Peyer's patch (tissue), 4 donors: ENCODE measurements around the gene ATG4D.

Experiments used
- POLR2A ChIP-seq, 2 donors: fragments of 450-650 bp; IDR thresholded peaks; one replicate each; pipeline ENCODE4 v1.5.1; 2017; ENCODE audit warnings: antibody characterized with exemption in 2 of 2, mild to moderate bottlenecking in 2 of 2, moderate library complexity in 2 of 2
- TF ChIP-seq, protein P1 (sequence below), 6 experiments: fragments of 450-650 bp in 4 of 6; fragments of 200-600 bp in 2 of 6; sonication (generic) in 1 of 6; IDR thresholded peaks; one replicate each; pipeline ENCODE4 v1.5.1; 2017 to 2019; ENCODE audit warnings: antibody characterized with exemption in 6 of 6, mild to moderate bottlenecking in 3 of 6, moderate library complexity in 1 of 6

DNA sequence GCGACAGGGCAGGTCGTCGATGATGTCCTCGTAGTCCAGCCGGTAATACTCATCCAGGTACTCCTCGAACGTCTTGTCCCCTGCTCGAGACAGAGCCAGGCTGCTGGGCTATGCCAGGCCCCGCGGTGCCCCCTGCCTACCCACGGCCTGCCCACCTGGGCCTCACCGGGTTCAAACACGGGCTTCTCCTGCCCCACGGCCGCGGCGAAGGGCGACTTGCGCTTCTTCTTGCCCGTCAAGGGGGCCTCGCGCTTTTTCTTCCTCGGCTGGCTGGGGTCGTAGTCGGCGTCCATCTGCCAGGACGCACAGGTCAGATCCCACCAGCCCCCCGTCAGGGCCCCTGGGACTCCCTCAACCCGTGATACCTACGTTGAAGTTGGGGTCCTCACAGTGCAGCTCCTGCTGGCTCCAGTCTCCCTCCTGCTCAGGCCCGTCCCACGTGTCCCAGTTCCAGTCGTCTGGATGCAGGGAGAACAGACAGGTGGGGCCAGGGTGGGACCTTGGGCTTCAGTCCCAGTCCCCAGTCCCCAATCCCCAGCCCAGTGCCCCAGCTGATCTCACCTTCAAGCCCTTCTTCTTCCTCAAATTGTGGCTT is 14.0 kb downstream of the ATG4D start:
- TF ChIP-seq, protein P1, sequence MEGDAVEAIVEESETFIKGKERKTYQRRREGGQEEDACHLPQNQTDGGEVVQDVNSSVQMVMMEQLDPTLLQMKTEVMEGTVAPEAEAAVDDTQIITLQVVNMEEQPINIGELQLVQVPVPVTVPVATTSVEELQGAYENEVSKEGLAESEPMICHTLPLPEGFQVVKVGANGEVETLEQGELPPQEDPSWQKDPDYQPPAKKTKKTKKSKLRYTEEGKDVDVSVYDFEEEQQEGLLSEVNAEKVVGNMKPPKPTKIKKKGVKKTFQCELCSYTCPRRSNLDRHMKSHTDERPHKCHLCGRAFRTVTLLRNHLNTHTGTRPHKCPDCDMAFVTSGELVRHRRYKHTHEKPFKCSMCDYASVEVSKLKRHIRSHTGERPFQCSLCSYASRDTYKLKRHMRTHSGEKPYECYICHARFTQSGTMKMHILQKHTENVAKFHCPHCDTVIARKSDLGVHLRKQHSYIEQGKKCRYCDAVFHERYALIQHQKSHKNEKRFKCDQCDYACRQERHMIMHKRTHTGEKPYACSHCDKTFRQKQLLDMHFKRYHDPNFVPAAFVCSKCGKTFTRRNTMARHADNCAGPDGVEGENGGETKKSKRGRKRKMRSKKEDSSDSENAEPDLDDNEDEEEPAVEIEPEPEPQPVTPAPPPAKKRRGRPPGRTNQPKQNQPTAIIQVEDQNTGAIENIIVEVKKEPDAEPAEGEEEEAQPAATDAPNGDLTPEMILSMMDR (IDR thresholded peaks at IDR 0.05), result no peak
- TF ChIP-seq POLR2A (IDR thresholded peaks at IDR 0.05), result no peak
